H1 (cell line): ENCODE data around the gene EGFR. TPM values are rescaled to one million over a fixed set of nuclear protein-coding genes. Genes with fewer than 3 reads are reported as not detected.

Source experiments
- ASH2L ChIP-seq: fragments of 200-600, 300-600 bp; sonication (generic); IDR thresholded peaks from one replicate; pipeline ENCODE4 v1.7.1; 2017; ENCODE audit warnings: low read length
- BRCA1 ChIP-seq: IDR thresholded peaks from 2 replicates; pipeline ENCODE4 v1.6.1; 2012; ENCODE audit warnings: low read depth, low read length, improper control_type of control experiment
- CHD7 ChIP-seq: fragments of 300-600 bp; sonication (generic); IDR thresholded peaks from 2 replicates; pipeline ENCODE4 v1.7.1; 2012; ENCODE audit warnings: low read length, moderate library complexity, mild to moderate bottlenecking, inconsistent platforms; ENCODE audit not compliant: insufficient replicate concordance
- FOSL1 ChIP-seq: IDR thresholded peaks from 2 replicates; pipeline ENCODE4 v1.6.1; 2011; ENCODE audit warnings: mild to moderate bottlenecking, low read depth, low read length, moderate library complexity; ENCODE audit not compliant: insufficient read depth
- HDAC2 ChIP-seq, 2 experiments: fragments of 300-600 bp in 1 of 2; sonication (generic) in 1 of 2; IDR thresholded peaks; 2 replicates each; pipeline ENCODE4 v1.6.1; 2011 to 2012; ENCODE audit warnings: low read depth in 2 of 2, low read length in 2 of 2, mild to moderate bottlenecking in 2 of 2, moderate library complexity in 2 of 2, borderline replicate concordance in 1 of 2, inconsistent platforms in 1 of 2
- NANOG ChIP-seq: IDR thresholded peaks from 2 replicates; pipeline ENCODE4 v1.6.1; 2011; ENCODE audit warnings: low read length, low read depth, mild to moderate bottlenecking, inconsistent platforms; ENCODE audit not compliant: insufficient read depth, poor library complexity, severe bottlenecking
- TAF1 ChIP-seq: IDR thresholded peaks from 2 replicates; pipeline ENCODE4 v1.6.1; 2011; ENCODE audit warnings: mild to moderate bottlenecking, low read depth, low read length
- TCF12 ChIP-seq: IDR thresholded peaks from 2 replicates; pipeline ENCODE4 v1.6.1; 2011; ENCODE audit warnings: low read depth, mild to moderate bottlenecking, low read length
- ZNF274 ChIP-seq: IDR thresholded peaks from 2 replicates; pipeline ENCODE4 v1.7.0; 2012; ENCODE audit warnings: low read length, borderline replicate concordance; ENCODE audit errors: extremely low read depth
- polyA plus RNA-seq, 7 experiments: library from polyadenylated mRNA; depleted of rRNA in 3 of 7; stranded (reverse) in 5 of 7; unstranded in 2 of 7; fragments of >200 nt in 5 of 7; fragments of 200-250 nt in 2 of 7; gene quantifications; 1 replicate in 5 of 7; 2 replicates in 1 of 7; 4 replicates in 1 of 7; pipeline versions ENCODE4 v1.2.1 to v1.2.3, GENCODE V29; 2011 to 2013; ENCODE audit warnings: missing spikeins in 2 of 7, mixed read lengths in 2 of 7
- total RNA-seq: library from RNA; stranded (reverse); fragmentation: NEBNext Ultra II Directional; extraction: Animal tissue kit (Norgen Biotek cat#: 25700); gene quantifications from 2 replicates; pipeline ENCODE4 v1.2.1, GENCODE V29; 2021

The EGFR gene
- total and polyA plus RNA-seq, 2 of the 8 experiments (the other 6 are each of a cell fraction or from before 2014, with no cell fraction given): 1.9 to 5.8 TPM

- TF ChIP-seq BRCA1 (no peak), FOSL1 (no peak), ASH2L (peak; percentile 39), HDAC2 (IDR thresholded peaks at IDR 0.05; ENCODE audit: borderline replicate concordance in 1 of 2, low read depth in 2 of 2, low read length in 2 of 2) (no peak), ZNF274 (no peak), TAF1 (no peak), TCF12 (no peak), CHD7 (no peak), NANOG (no peak)
Measured at GRCh38 chr7:55255496-55256445, 237.0 kb downstream of the EGFR start (continued).
